Measurements from ENCODE around the gene ZNF680.
"Not testable (repeated sequence)": the region's sequence is repeated elsewhere in the genome, so short reads cannot be mapped to it uniquely, and the experiment has no call there.

Gene ZNF680

DNA sequence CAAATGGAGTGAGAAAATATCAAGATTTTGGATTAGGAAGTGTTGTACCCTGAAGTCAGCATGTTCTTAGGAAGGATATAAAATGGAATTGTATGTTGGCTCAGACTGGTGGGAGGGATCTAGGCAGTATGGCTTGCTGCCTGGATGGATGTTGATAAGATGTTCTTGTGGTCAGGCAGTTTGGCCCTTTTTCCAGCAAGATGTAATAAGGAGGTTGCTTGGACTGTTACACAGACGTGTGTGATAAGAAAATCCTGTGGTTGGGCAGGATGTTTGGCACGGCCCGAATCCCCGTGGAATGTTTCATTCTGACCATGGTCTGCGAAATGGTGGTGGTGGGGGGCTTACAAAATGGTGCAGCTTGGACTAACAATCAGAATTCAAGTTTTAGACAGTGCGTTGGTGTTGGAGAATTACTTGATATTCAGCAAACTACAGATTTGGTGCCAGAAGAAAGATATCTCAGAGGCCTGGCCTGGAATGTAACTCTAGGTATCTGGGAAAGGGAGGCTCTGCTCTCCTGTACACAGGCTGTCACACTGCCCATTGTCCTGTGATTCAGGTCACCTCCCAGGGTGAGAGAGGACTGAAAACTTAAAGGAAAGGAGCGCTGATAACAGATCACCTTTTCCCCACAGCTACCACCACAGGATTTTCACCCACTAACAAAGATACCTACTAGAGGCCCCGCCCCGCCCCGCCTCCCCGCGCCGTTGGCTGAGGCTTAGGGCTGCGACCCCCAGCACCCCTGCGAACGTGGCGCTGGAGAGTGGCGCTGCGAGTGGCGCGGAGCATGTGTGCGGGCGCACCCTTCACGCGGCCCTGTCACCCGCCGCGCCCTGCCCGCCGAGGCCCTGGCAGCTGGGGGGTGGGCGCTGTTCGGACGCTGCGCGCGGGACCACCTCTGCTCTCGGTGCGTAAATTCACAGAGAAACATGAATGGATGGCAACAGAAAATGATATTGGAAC, 19.3 kb upstream of the ZNF680 start:
- Histone ChIP-seq H3K4me3 (ENCODE audit: low read depth, low read length) (no peak overlapping the region), H3K27me3 (ENCODE audit: control insufficient read depth, insufficient read depth, low read length) (no peaks in the 10 kb centered on the region), H3K4me1 (ENCODE audit: control insufficient read depth, insufficient read depth, low read length) (no peaks in the 10 kb centered on the region), H3K9me3 (ENCODE audit: control insufficient read depth, insufficient read depth, low read length) (peaks cover 23% of the 10 kb centered on the region), H3K9ac (ENCODE audit: low read depth, low read length) (no peak overlapping the region), H3K36me3 (ENCODE audit: control insufficient read depth, insufficient read depth, low read length) (no peaks in the 10 kb centered on the region)

DNA sequence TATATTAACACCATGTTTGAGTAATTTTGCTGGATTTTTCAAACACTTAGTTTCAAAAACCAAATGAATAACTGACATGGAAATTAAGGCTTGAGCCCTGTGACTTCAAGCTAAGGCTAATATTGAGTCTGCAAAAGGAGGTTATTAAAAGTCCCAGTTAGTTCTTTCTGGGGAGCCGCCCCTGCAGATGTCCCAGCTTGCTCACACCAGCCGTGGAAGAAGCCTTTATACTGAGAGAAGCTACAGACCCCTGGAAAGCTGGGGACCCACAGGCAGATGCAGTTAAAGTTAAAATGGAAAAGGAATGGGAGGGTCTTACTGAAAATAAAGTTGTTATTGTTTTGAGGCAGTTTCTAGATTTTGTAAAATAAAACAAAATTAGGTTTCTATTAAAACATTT, 18.5 kb upstream of the ZNF680 start:
- no peaks in the 10 kb centered on the region for H3K27me3 ChIP-seq (ENCODE audit: control insufficient read depth, insufficient read depth, low read length)
- H3K4me3 ChIP-seq (ENCODE audit: low read depth, low read length), result no peak overlapping the region
- no peak overlapping the region for H3K9ac ChIP-seq (ENCODE audit: low read depth, low read length)
- H3K4me1 ChIP-seq (ENCODE audit: control insufficient read depth, insufficient read depth, low read length), result no peaks in the 10 kb centered on the region
- peaks cover 23% of the 10 kb centered on the region for H3K9me3 ChIP-seq (ENCODE audit: control insufficient read depth, insufficient read depth, low read length)
- no peaks in the 10 kb centered on the region for H3K36me3 ChIP-seq (ENCODE audit: control insufficient read depth, insufficient read depth, low read length)

- Histone ChIP-seq H3K9ac (ENCODE audit: low read depth, low read length) (no peak overlapping the region), H3K4me3 (ENCODE audit: low read depth, low read length) (no peak overlapping the region)
These were observed 11.7 kb upstream of the ZNF680 start for GRCh38 chr7:64574540-64575099.

DNA sequence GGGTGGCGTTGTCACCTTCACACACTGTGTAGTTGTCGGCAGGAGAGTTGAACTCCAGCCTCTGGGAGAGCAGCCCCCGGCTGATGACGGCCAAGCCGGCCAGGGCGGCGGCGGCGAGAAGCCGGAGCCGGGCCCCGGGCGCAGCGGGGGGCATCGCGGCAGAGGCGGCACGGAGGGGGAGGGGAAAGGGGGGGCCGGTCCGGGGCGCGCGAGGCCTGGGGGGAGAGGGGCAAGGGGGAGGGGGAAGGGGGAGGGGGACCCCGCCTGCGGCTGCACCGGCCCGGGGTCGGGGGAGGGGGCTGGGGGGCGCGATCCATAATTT, 7.4 kb upstream of the ZNF680 start:
- not testable (repeated sequence) for H3K36me3 ChIP-seq (ENCODE audit: control insufficient read depth, insufficient read depth, low read length); H3K4me3 ChIP-seq (ENCODE audit: low read depth, low read length)

More at GRCh38 chr7:64574540-64575099, 11.7 kb upstream of the ZNF680 start:
- Histone ChIP-seq H3K4me1 (ENCODE audit: control insufficient read depth, insufficient read depth, low read length) (no peaks in the 10 kb centered on the region), H3K36me3 (ENCODE audit: control insufficient read depth, insufficient read depth, low read length) (no peaks in the 10 kb centered on the region), H3K27me3 (ENCODE audit: control insufficient read depth, insufficient read depth, low read length) (no peaks in the 10 kb centered on the region), H3K9me3 (ENCODE audit: control insufficient read depth, insufficient read depth, low read length) (peaks cover 3% of the 10 kb centered on the region)

GRCh38 chr7:64569372-64570283, 6.8 kb upstream of the ZNF680 start:
- H3K9ac ChIP-seq (ENCODE audit: low read depth, low read length); H3K4me1 ChIP-seq (ENCODE audit: control insufficient read depth, insufficient read depth, low read length); H3K9me3 ChIP-seq (ENCODE audit: control insufficient read depth, insufficient read depth, low read length); H3K27me3 ChIP-seq (ENCODE audit: control insufficient read depth, insufficient read depth, low read length); H3K4me3 ChIP-seq (ENCODE audit: low read depth, low read length); H3K36me3 ChIP-seq (ENCODE audit: control insufficient read depth, insufficient read depth, low read length): not testable (repeated sequence)

More for the DNA sequence above, 7.4 kb upstream of the ZNF680 start:
- H3K4me1 ChIP-seq (ENCODE audit: control insufficient read depth, insufficient read depth, low read length); H3K9ac ChIP-seq (ENCODE audit: low read depth, low read length); H3K9me3 ChIP-seq (ENCODE audit: control insufficient read depth, insufficient read depth, low read length); H3K27me3 ChIP-seq (ENCODE audit: control insufficient read depth, insufficient read depth, low read length): not testable (repeated sequence)

DNA sequence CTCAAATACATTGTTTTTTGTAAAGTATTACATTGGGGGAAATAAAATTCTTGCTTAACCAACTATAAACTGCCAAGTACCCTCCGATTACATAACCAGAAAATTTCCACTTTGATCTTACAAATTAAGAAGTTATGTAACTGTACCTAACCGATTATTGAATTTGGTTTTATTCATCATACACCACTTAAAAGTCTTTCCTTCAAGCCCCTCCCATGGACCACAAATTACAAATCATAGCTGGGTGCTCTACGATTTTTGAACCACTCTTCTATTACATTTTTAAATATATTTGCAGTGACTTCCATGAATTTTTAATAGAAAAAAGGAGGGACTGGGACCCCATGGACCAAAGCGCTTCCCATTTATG, 630 bp downstream of the ZNF680 start:
- Histone ChIP-seq H3K9me3 (ENCODE audit: control insufficient read depth, insufficient read depth, low read length) (no peaks in the 10 kb centered on the region), H3K4me1 (ENCODE audit: control insufficient read depth, insufficient read depth, low read length) (no peaks in the 10 kb centered on the region), H3K27me3 (ENCODE audit: control insufficient read depth, insufficient read depth, low read length) (no peaks in the 10 kb centered on the region), H3K4me3 (ENCODE audit: low read depth, low read length) (peak overlapping the region; percentile 94), H3K9ac (ENCODE audit: low read depth, low read length) (peak overlapping the region; percentile 92), H3K36me3 (ENCODE audit: control insufficient read depth, insufficient read depth, low read length) (no peaks in the 10 kb centered on the region)

GRCh38 chr7:64559206-64559605, 3.7 kb downstream of the ZNF680 start:
- H3K4me3 ChIP-seq (ENCODE audit: low read depth, low read length), result no peak overlapping the region
- no peaks in the 10 kb centered on the region for H3K36me3 ChIP-seq (ENCODE audit: control insufficient read depth, insufficient read depth, low read length)
- no peaks in the 10 kb centered on the region for H3K27me3 ChIP-seq (ENCODE audit: control insufficient read depth, insufficient read depth, low read length)
- H3K4me1 ChIP-seq (ENCODE audit: control insufficient read depth, insufficient read depth, low read length), result peaks cover 2% of the 10 kb centered on the region
- H3K9me3 ChIP-seq (ENCODE audit: control insufficient read depth, insufficient read depth, low read length), result no peaks in the 10 kb centered on the region
- H3K9ac ChIP-seq (ENCODE audit: low read depth, low read length), result no peak overlapping the region

GRCh38 chr7:64558781-64559180, 4.1 kb downstream of the ZNF680 start:
- Histone ChIP-seq H3K4me1 (ENCODE audit: control insufficient read depth, insufficient read depth, low read length) (peaks cover 2% of the 10 kb centered on the region), H3K9ac (ENCODE audit: low read depth, low read length) (no peak overlapping the region), H3K27me3 (ENCODE audit: control insufficient read depth, insufficient read depth, low read length) (no peaks in the 10 kb centered on the region), H3K4me3 (ENCODE audit: low read depth, low read length) (no peak overlapping the region), H3K36me3 (ENCODE audit: control insufficient read depth, insufficient read depth, low read length) (no peaks in the 10 kb centered on the region), H3K9me3 (ENCODE audit: control insufficient read depth, insufficient read depth, low read length) (no peaks in the 10 kb centered on the region)

DNA sequence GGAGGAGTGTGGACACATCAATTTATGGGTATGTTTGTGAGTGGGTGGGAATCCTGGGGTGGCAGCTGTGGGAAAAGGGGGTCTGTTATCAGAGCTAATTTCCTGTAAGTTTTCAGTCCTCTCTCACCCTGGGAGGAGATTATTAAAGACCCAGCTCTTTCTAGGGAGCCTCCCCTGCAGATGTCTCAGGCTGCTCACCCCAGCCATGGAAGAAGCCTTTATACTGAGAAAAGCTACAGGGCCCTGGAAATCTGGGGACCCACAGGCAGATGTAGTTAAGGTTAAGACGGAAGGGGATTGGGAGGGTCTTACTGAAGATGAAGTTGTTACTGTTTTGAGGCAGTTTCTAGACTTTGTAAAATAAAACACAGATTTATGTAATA, 4.6 kb downstream of the ZNF680 start:
- Histone ChIP-seq H3K4me1 (ENCODE audit: control insufficient read depth, insufficient read depth, low read length) (peaks cover 2% of the 10 kb centered on the region), H3K9ac (ENCODE audit: low read depth, low read length) (no peak overlapping the region), H3K36me3 (ENCODE audit: control insufficient read depth, insufficient read depth, low read length) (no peaks in the 10 kb centered on the region), H3K27me3 (ENCODE audit: control insufficient read depth, insufficient read depth, low read length) (no peaks in the 10 kb centered on the region), H3K9me3 (ENCODE audit: control insufficient read depth, insufficient read depth, low read length) (no peaks in the 10 kb centered on the region), H3K4me3 (ENCODE audit: low read depth, low read length) (no peak overlapping the region)

GRCh38 chr7:64557601-64558322, 5.1 kb downstream of the ZNF680 start:
- Histone ChIP-seq H3K36me3 (ENCODE audit: control insufficient read depth, insufficient read depth, low read length) (no peaks in the 10 kb centered on the region), H3K4me1 (ENCODE audit: control insufficient read depth, insufficient read depth, low read length) (peaks cover 2% of the 10 kb centered on the region), H3K9ac (ENCODE audit: low read depth, low read length) (no peak overlapping the region), H3K4me3 (ENCODE audit: low read depth, low read length) (no peak overlapping the region), H3K9me3 (ENCODE audit: control insufficient read depth, insufficient read depth, low read length) (no peaks in the 10 kb centered on the region), H3K27me3 (ENCODE audit: control insufficient read depth, insufficient read depth, low read length) (no peaks in the 10 kb centered on the region)

- no peak overlapping the region for H3K4me3 ChIP-seq (ENCODE audit: low read depth, low read length)
- H3K9ac ChIP-seq (ENCODE audit: low read depth, low read length), result no peak overlapping the region
- no peaks in the 10 kb centered on the region for H3K36me3 ChIP-seq (ENCODE audit: control insufficient read depth, insufficient read depth, low read length)
- peaks cover 2% of the 10 kb centered on the region for H3K4me1 ChIP-seq (ENCODE audit: control insufficient read depth, insufficient read depth, low read length)
- no peaks in the 10 kb centered on the region for H3K9me3 ChIP-seq (ENCODE audit: control insufficient read depth, insufficient read depth, low read length)
- no peaks in the 10 kb centered on the region for H3K27me3 ChIP-seq (ENCODE audit: control insufficient read depth, insufficient read depth, low read length)
These were observed 7.8 kb downstream of the ZNF680 start for GRCh38 chr7:64555046-64555445.
